GM12874 (cell line): ENCODE data around the gene OTULIN.

Source experiments
- CTCF ChIP-seq: IDR thresholded peaks from 2 replicates; pipeline ENCODE4 v1.5.1; 2011; ENCODE audit warnings: low read depth, mild to moderate bottlenecking, control low read depth, low read length, moderate library complexity; ENCODE audit not compliant: insufficient read depth

The OTULIN gene

GRCh38 chr5:14698495-14698894 lies 34.0 kb downstream of the OTULIN start:
- no peak for TF ChIP-seq CTCF

GRCh38 chr5:14699159-14699558 lies 34.6 kb downstream of the OTULIN start:
- no peak for TF ChIP-seq CTCF

- no peak for TF ChIP-seq CTCF
Observed at GRCh38 chr5:14699807-14700400, 35.4 kb downstream of the OTULIN start.

- TF ChIP-seq CTCF: no peak
Observed at GRCh38 chr5:14700478-14701436, 36.2 kb downstream of the OTULIN start.

- no peak for TF ChIP-seq CTCF
Observed at GRCh38 chr5:14701556-14701955, 37.0 kb downstream of the OTULIN start.

- no peak for TF ChIP-seq CTCF
Observed at GRCh38 chr5:14702238-14702839, 37.8 kb downstream of the OTULIN start.

GRCh38 chr5:14705556-14705955 lies 41.0 kb downstream of the OTULIN start:
- TF ChIP-seq CTCF: no peak
